HEK293 (cell line): ENCODE data around the gene ECT2.

Experiments
- EGR2 ChIP-seq: fragments of 450-650 bp; formaldehyde crosslinking; IDR thresholded peaks from 2 replicates; pipeline ENCODE4 v1.5.1; 2016; ENCODE audit warnings: low read depth, missing biosample characterization, missing genetic modification characterization
- GLIS1 ChIP-seq: fragments of 450-650 bp; formaldehyde crosslinking; IDR thresholded peaks from 2 replicates; pipeline ENCODE4 v1.5.1; 2016; ENCODE audit warnings: missing biosample characterization, missing genetic modification characterization
- IKZF3 ChIP-seq: fragments of 450-650 bp; IDR thresholded peaks from 2 replicates; pipeline ENCODE4 v1.5.0; 2018; ENCODE audit warnings: missing biosample characterization, mild to moderate bottlenecking, missing genetic modification characterization, moderate library complexity
- KLF1 ChIP-seq: fragments of 450-650 bp; formaldehyde crosslinking; IDR thresholded peaks from 2 replicates; pipeline ENCODE4 v1.5.1; 2016; ENCODE audit warnings: missing biosample characterization, missing genetic modification characterization
- OVOL3 ChIP-seq: fragments of 450-650 bp; formaldehyde crosslinking; IDR thresholded peaks from 2 replicates; pipeline ENCODE4 v1.5.1; 2016; ENCODE audit warnings: missing biosample characterization, missing genetic modification characterization
- REPIN1 ChIP-seq: fragments of 450-650 bp; formaldehyde crosslinking; IDR thresholded peaks from 2 replicates; pipeline ENCODE4 v1.5.1; 2017; ENCODE audit warnings: missing biosample characterization, missing genetic modification characterization, low read depth
- SALL2 ChIP-seq: fragments of 450-650 bp; formaldehyde crosslinking; IDR thresholded peaks from 2 replicates; pipeline ENCODE4 v1.5.0; 2017; ENCODE audit warnings: missing biosample characterization, mild to moderate bottlenecking, missing genetic modification characterization, borderline replicate concordance
- ZBTB1 ChIP-seq: fragments of 450-650 bp; formaldehyde crosslinking; IDR thresholded peaks from 2 replicates; pipeline ENCODE4 v1.5.1; 2016; ENCODE audit warnings: missing biosample characterization, missing genetic modification characterization
- ZBTB8A ChIP-seq: fragments of 450-650 bp; formaldehyde crosslinking; IDR thresholded peaks from 2 replicates; pipeline ENCODE4 v1.5.1; 2016; ENCODE audit warnings: missing biosample characterization, missing genetic modification characterization
- ZEB2 ChIP-seq: fragments of 450-650 bp; formaldehyde crosslinking; IDR thresholded peaks from 2 replicates; pipeline ENCODE4 v1.5.1; 2016; ENCODE audit warnings: missing biosample characterization, missing genetic modification characterization
- ZFP3 ChIP-seq: fragments of 450-650 bp; formaldehyde crosslinking; IDR thresholded peaks from 2 replicates; pipeline ENCODE4 v1.5.1; 2016; ENCODE audit warnings: low read depth, missing biosample characterization, missing genetic modification characterization
- ZFP37 ChIP-seq: fragments of 450-650 bp; formaldehyde crosslinking; IDR thresholded peaks from 2 replicates; pipeline ENCODE4 v1.5.1; 2016; ENCODE audit warnings: missing biosample characterization, missing genetic modification characterization
- ZNF10 ChIP-seq: fragments of 450-650 bp; formaldehyde crosslinking; IDR thresholded peaks from 2 replicates; pipeline ENCODE4 v1.5.1; 2017; ENCODE audit warnings: missing biosample characterization, missing genetic modification characterization
- ZNF114 ChIP-seq: fragments of 450-650 bp; formaldehyde crosslinking; IDR thresholded peaks from 2 replicates; pipeline ENCODE4 v1.5.0; 2017; ENCODE audit warnings: missing biosample characterization, missing genetic modification characterization
- ZNF214 ChIP-seq: fragments of 450-650 bp; formaldehyde crosslinking; IDR thresholded peaks from 2 replicates; pipeline ENCODE4 v1.5.1; 2017; ENCODE audit warnings: missing biosample characterization, mild to moderate bottlenecking, missing genetic modification characterization, borderline replicate concordance
- ZNF311 ChIP-seq: fragments of 450-650 bp; formaldehyde crosslinking; IDR thresholded peaks from 2 replicates; pipeline ENCODE4 v1.5.1; 2017; ENCODE audit warnings: missing biosample characterization, missing genetic modification characterization, borderline replicate concordance
- ZNF350 ChIP-seq: fragments of 450-650 bp; formaldehyde crosslinking; IDR thresholded peaks from 2 replicates; pipeline ENCODE4 v1.5.0; 2017; ENCODE audit warnings: missing biosample characterization, mild to moderate bottlenecking, missing genetic modification characterization
- ZNF366 ChIP-seq: fragments of 450-650 bp; formaldehyde crosslinking; conservative IDR thresholded peaks from 2 replicates; pipeline ENCODE4 v1.5.1; 2016; ENCODE audit warnings: missing biosample characterization, missing genetic modification characterization
- ZNF514 ChIP-seq: fragments of 450-650 bp; formaldehyde crosslinking; IDR thresholded peaks from 2 replicates; pipeline ENCODE4 v1.5.1; 2016; ENCODE audit warnings: missing biosample characterization, missing genetic modification characterization
- ZNF624 ChIP-seq: fragments of 450-650 bp; formaldehyde crosslinking; IDR thresholded peaks from 2 replicates; pipeline ENCODE4 v1.5.1; 2017; ENCODE audit warnings: missing biosample characterization, missing genetic modification characterization
- ZNF629 ChIP-seq: fragments of 450-650 bp; formaldehyde crosslinking; IDR thresholded peaks from 2 replicates; pipeline ENCODE4 v1.5.1; 2017; ENCODE audit warnings: missing biosample characterization, missing genetic modification characterization
- ZNF658 ChIP-seq: fragments of 450-650 bp; formaldehyde crosslinking; IDR thresholded peaks from 2 replicates; pipeline ENCODE4; 2016; ENCODE audit warnings: missing biosample characterization, missing genetic modification characterization
- ZNF747 ChIP-seq: fragments of 450-650 bp; formaldehyde crosslinking; IDR thresholded peaks from 2 replicates; pipeline ENCODE4 v1.5.1; 2016; ENCODE audit warnings: missing biosample characterization, missing genetic modification characterization
- ZNF76 ChIP-seq: fragments of 450-650 bp; formaldehyde crosslinking; IDR thresholded peaks from 2 replicates; pipeline ENCODE4; 2016; ENCODE audit warnings: low read depth, missing biosample characterization, missing genetic modification characterization, borderline replicate concordance
- ZNF830 ChIP-seq: fragments of 450-650 bp; IDR thresholded peaks from 2 replicates; pipeline ENCODE4 v1.5.0; 2018; ENCODE audit warnings: missing biosample characterization, missing genetic modification characterization, low read depth, mild to moderate bottlenecking, moderate library complexity
- TF ChIP-seq, protein P1 (sequence below): sonication (generic); formaldehyde crosslinking; IDR thresholded peaks from 2 replicates; pipeline ENCODE4 v1.8.1; 2022; ENCODE audit warnings: mild to moderate bottlenecking, moderate library complexity, missing genetic modification reagents
- TF ChIP-seq, protein P2 (sequence below): fragments of 450-650 bp; formaldehyde crosslinking; IDR thresholded peaks from 2 replicates; pipeline ENCODE4; 2016; ENCODE audit warnings: missing biosample characterization, missing genetic modification characterization
- TF ChIP-seq, protein P3 (sequence below): fragments of 450-650 bp; formaldehyde crosslinking; IDR thresholded peaks from 2 replicates; pipeline ENCODE4 v1.5.1; 2016; ENCODE audit warnings: missing biosample characterization, missing genetic modification characterization
- TF ChIP-seq, protein P4 (sequence below): fragments of 450-650 bp; formaldehyde crosslinking; IDR thresholded peaks from 2 replicates; pipeline ENCODE4 v1.5.1; 2017; ENCODE audit warnings: missing biosample characterization, missing genetic modification characterization
- TF ChIP-seq, protein P5 (sequence below): fragments of 450-650 bp; IDR thresholded peaks from 2 replicates; pipeline ENCODE4 v1.5.1; 2018; ENCODE audit warnings: missing biosample characterization, missing genetic modification characterization
- TF ChIP-seq, protein P6 (sequence below): fragments of 450-650 bp; formaldehyde crosslinking; IDR thresholded peaks from 2 replicates; pipeline ENCODE4 v1.5.1; 2016; ENCODE audit warnings: missing biosample characterization, missing genetic modification characterization
- TF ChIP-seq, protein P7 (sequence below): fragments of 450-650 bp; formaldehyde crosslinking; IDR thresholded peaks from 2 replicates; pipeline ENCODE4 v1.5.1; 2016; ENCODE audit warnings: missing biosample characterization, missing genetic modification characterization

Gene ECT2

DNA sequence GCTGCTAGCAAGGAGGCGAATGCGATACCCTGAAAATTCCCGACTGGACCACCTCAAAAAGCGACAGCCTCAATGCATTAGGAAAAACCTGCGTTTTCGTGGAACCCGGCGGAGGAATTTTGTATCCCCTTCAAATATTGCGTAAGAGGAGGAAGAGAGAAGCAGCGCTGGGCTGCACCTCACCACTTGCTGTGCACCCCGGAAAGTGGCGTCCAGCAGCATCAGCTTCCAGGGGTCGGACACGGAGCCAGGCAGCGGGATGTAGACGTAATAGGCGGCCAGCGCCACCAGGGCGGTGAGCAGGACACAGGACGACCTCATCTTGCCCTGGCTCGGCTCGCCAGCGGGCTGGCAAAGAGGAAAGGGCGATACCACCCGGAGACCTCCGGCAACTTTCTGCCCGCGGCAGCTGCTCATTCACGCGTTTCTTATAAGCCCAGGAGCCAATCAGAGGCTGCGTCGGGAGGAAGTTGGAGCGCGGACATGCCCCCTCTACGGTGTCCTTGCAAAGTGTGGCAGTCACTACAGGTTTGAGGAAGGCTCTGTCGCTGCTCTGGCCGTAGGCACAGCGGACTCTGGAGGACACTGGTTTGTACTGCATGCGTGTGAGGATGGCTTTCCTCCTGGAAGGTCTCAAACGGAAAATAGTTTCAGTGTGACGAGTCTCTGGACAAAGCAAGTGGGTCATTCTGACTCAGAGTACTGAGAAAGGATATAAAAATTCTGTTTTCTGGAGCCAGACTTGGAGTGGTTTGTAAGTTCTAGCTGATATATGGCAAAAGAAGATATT is 39.7 kb upstream of the ECT2 start, which contains the start of gene NCEH1 (continued):
- TF ChIP-seq ZNF76 (tag by site-specific recombination) (no peak), ZBTB1 (no peak), ZNF747 (tag by site-specific recombination) (no peak), ZNF658 (tag by site-specific recombination) (no peak), IKZF3 (tag by site-specific recombination) (0 out of 2 replicates have a peak, but pooled peaks have one; percentile 13), ZBTB8A (tag by site-specific recombination) (peak; percentile 55; the same call in 1 of the 2 replicates), EGR2 (tag by site-specific recombination) (no peak), ZFP37 (peak; percentile 52; the same call in 1 of the 2 replicates), REPIN1 (tag by site-specific recombination) (no peak), ZNF830 (tag by site-specific recombination) (no peak), ZNF514 (tag by site-specific recombination) (no peak), OVOL3 (tag by site-specific recombination) (no peak), ZNF624 (no peak), ZNF311 (no peak), GLIS1 (peak; percentile 34; the same call in 1 of the 2 replicates), ZNF629 (tag by site-specific recombination) (0 out of 2 replicates have a peak, but pooled peaks have one; percentile 43), ZEB2 (tag by site-specific recombination) (peak; percentile 55; the same call in 1 of the 2 replicates), ZFP3 (no peak), KLF1 (tag by site-specific recombination) (no peak), ZNF214 (tag by site-specific recombination) (no peak), ZNF114 (no peak), SALL2 (tag by site-specific recombination) (no peak), ZNF350 (tag by site-specific recombination) (no peak), ZNF366 (tag by site-specific recombination) (peak; percentile 52), ZNF10 (tag by site-specific recombination) (peak; percentile 76)
- TF ChIP-seq, protein P1, sequence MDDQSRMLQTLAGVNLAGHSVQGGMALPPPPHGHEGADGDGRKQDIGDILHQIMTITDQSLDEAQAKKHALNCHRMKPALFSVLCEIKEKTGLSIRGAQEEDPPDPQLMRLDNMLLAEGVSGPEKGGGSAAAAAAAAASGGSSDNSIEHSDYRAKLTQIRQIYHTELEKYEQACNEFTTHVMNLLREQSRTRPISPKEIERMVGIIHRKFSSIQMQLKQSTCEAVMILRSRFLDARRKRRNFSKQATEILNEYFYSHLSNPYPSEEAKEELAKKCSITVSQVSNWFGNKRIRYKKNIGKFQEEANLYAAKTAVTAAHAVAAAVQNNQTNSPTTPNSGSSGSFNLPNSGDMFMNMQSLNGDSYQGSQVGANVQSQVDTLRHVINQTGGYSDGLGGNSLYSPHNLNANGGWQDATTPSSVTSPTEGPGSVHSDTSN (CRISPR knock-in tag) = no peak
- TF ChIP-seq, protein P2, sequence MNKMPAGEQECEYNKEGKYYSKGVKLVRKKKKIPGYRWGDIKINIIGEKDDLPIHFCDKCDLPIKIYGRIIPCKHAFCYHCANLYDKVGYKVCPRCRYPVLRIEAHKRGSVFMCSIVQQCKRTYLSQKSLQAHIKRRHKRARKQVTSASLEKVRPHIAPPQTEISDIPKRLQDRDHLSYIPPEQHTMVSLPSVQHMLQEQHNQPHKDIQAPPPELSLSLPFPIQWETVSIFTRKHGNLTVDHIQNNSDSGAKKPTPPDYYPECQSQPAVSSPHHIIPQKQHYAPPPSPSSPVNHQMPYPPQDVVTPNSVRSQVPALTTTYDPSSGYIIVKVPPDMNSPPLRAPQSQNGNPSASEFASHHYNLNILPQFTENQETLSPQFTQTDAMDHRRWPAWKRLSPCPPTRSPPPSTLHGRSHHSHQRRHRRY = no peak
- TF ChIP-seq, protein P3, sequence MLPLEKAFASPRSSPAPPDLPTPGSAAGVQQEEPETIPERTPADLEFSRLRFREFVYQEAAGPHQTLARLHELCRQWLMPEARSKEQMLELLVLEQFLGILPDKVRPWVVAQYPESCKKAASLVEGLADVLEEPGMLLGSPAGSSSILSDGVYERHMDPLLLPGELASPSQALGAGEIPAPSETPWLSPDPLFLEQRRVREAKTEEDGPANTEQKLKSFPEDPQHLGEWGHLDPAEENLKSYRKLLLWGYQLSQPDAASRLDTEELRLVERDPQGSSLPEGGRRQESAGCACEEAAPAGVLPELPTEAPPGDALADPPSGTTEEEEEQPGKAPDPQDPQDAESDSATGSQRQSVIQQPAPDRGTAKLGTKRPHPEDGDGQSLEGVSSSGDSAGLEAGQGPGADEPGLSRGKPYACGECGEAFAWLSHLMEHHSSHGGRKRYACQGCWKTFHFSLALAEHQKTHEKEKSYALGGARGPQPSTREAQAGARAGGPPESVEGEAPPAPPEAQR (tag by site-specific recombination) = no peak
- TF ChIP-seq, protein P4, sequence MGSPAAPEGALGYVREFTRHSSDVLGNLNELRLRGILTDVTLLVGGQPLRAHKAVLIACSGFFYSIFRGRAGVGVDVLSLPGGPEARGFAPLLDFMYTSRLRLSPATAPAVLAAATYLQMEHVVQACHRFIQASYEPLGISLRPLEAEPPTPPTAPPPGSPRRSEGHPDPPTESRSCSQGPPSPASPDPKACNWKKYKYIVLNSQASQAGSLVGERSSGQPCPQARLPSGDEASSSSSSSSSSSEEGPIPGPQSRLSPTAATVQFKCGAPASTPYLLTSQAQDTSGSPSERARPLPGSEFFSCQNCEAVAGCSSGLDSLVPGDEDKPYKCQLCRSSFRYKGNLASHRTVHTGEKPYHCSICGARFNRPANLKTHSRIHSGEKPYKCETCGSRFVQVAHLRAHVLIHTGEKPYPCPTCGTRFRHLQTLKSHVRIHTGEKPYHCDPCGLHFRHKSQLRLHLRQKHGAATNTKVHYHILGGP (tag by site-specific recombination) = no peak
- TF ChIP-seq, protein P5, sequence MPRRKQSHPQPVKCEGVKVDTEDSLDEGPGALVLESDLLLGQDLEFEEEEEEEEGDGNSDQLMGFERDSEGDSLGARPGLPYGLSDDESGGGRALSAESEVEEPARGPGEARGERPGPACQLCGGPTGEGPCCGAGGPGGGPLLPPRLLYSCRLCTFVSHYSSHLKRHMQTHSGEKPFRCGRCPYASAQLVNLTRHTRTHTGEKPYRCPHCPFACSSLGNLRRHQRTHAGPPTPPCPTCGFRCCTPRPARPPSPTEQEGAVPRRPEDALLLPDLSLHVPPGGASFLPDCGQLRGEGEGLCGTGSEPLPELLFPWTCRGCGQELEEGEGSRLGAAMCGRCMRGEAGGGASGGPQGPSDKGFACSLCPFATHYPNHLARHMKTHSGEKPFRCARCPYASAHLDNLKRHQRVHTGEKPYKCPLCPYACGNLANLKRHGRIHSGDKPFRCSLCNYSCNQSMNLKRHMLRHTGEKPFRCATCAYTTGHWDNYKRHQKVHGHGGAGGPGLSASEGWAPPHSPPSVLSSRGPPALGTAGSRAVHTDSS (tag by site-specific recombination) = no peak
- TF ChIP-seq, protein P6, sequence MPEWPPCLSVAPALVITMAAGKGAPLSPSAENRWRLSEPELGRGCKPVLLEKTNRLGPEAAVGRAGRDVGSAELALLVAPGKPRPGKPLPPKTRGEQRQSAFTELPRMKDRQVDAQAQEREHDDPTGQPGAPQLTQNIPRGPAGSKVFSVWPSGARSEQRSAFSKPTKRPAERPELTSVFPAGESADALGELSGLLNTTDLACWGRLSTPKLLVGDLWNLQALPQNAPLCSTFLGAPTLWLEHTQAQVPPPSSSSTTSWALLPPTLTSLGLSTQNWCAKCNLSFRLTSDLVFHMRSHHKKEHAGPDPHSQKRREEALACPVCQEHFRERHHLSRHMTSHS (tag by site-specific recombination) = no peak
- TF ChIP-seq, protein P7, sequence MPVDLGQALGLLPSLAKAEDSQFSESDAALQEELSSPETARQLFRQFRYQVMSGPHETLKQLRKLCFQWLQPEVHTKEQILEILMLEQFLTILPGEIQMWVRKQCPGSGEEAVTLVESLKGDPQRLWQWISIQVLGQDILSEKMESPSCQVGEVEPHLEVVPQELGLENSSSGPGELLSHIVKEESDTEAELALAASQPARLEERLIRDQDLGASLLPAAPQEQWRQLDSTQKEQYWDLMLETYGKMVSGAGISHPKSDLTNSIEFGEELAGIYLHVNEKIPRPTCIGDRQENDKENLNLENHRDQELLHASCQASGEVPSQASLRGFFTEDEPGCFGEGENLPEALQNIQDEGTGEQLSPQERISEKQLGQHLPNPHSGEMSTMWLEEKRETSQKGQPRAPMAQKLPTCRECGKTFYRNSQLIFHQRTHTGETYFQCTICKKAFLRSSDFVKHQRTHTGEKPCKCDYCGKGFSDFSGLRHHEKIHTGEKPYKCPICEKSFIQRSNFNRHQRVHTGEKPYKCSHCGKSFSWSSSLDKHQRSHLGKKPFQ (tag by site-specific recombination) = no peak
